Kidney (tissue), 14 donors: ENCODE results near the gene IGF1R. TPM values are rescaled to one million over a fixed set of nuclear protein-coding genes. Genes with fewer than 3 reads are reported as not detected.

Experiments
- DNase-seq, 5 donors: peaks; one replicate each; pipeline ENCODE4 v3.0.0-alpha.2; 2013 to 2020
- FAIRE-seq: peaks from 2 replicates; lab custom pipeline; 2012; peaks lifted over from hg19 to GRCh38; lab: Jason Lieb, UNC
- H3K27ac ChIP-seq, 2 donors: one replicate each; pipeline ENCODE4 v1.7.0; 2013; ENCODE audit warnings: low read depth in 2 of 2, low read length in 2 of 2, inconsistent platforms in 1 of 2
- H3K27me3 ChIP-seq: one replicate; pipeline ENCODE4 v1.7.1; 2013; ENCODE audit warnings: low read length, inconsistent platforms; ENCODE audit not compliant: control insufficient read depth, insufficient read depth
- H3K36me3 ChIP-seq, 3 donors: one replicate each; pipeline versions ENCODE4 v1.7.0 to v1.7.1; 2013; ENCODE audit warnings: low read length in 3 of 3, control low read depth in 1 of 3, inconsistent platforms in 1 of 3; ENCODE audit not compliant: insufficient read depth in 3 of 3, control insufficient read depth in 2 of 3
- H3K4me1 ChIP-seq, 3 donors: one replicate each; pipeline versions ENCODE4 v1.7.0 to v1.7.1; 2013; ENCODE audit warnings: low read length in 3 of 3, inconsistent platforms in 1 of 3, low read depth in 1 of 3; ENCODE audit not compliant: control insufficient read depth in 2 of 3, insufficient read depth in 2 of 3
- H3K4me3 ChIP-seq, 3 donors: one replicate each; pipeline versions ENCODE4 v1.7.0 to v1.8.1; 2013; ENCODE audit warnings: low read length in 3 of 3, control low read depth in 1 of 3, inconsistent platforms in 1 of 3
- H3K9ac ChIP-seq, 3 donors: one replicate each; pipeline versions ENCODE4 v1.7.0 to v1.7.1; 2013; ENCODE audit warnings: low read length in 3 of 3, control low read depth in 1 of 3, inconsistent platforms in 1 of 3
- H3K9me3 ChIP-seq, 3 donors: one replicate each; pipeline versions ENCODE4 v1.7.0 to v1.7.1; 2013; ENCODE audit warnings: low read length in 3 of 3, control low read depth in 1 of 3, inconsistent platforms in 1 of 3; ENCODE audit not compliant: control insufficient read depth in 2 of 3, insufficient read depth in 1 of 3
- intact Hi-C: fragments of 100-400 bp; cut with DNase I; formaldehyde crosslinking; loops from one replicate; pipeline ENCODE4 v1.11.1; 2022
- polyA plus RNA-seq: library from polyadenylated mRNA; stranded (reverse); fragments of 350-450 nt; fragmentation: Illumina TruSeq; extraction: RNeasy Lipid Tissue Mini Kit (QIAGEN cat#74804); gene quantifications from one replicate; pipeline ENCODE4 v1.2.3, GENCODE V29; 2014; ENCODE audit warnings: low read depth, low replicate concordance; ENCODE audit not compliant: insufficient read depth
- total RNA-seq: library from RNA; stranded (reverse); fragmentation: NEBNext Ultra II Directional; extraction: Animal tissue kit (Norgen Biotek cat#: 25700); gene quantifications from one replicate; pipeline ENCODE4 v1.2.1, GENCODE V29; 2021
- TF ChIP-seq, protein P1 (sequence below): IDR thresholded peaks from 3 replicates; pipeline ENCODE4 v1.5.1; 2012; ENCODE audit warnings: mild to moderate bottlenecking, moderate library complexity, borderline replicate concordance; ENCODE audit not compliant: insufficient read depth; ENCODE audit errors: extremely low read depth
- donor health status: control.
- donor health status: control.
- donor health status: control.
- donor health status: control.
- donor health status: control.
- donor health status: DM: yes; HTN: yes; CAD: no.
- donor health status: Normal renal cell carcinoma (clear cell type).

IGF1R gene
- total and polyA plus RNA-seq, 2 donors from 2014 or later, result 6.5 to 73.2 TPM

DNA sequence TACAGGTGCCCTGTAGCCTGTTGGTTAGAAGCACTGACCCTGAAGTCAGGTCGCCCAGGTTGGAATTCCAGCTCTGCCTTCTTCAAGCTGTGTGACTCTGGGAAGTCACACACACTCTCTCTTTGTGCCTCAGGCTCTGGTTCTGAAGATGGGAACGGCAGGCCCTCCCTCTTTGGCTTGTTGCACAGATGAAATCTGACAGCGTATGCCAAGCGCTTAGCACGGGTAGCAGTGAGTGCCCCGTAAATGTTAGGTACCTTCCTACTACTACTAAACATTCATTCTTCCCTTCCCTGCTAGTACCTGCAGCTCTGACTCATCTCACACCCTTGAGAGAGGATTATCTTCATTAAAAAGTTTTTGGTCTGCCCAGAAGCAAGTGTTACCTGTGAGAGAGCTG lies 220.2 kb downstream of the IGF1R start:
- DNase-seq, result no peak

DNA sequence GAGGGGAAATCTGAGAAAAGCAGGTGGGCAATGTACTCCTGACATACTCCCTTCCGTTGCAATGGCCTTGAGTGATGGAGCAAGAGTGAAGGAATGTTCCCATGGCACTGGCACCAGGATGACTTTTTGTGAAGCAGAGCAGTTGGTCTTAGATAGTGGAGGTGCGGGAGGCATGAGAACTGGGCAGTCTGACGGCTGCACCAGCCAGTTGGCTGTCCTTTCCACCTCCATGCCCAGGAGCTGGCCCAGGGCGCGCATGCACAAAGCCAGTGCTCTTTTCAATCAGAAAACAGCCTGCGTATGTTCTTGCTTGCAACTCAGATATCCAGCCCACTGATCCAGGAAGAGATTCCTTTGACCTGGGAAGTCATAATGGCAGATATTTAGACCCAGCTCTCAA lies 222.4 kb downstream of the IGF1R start:
- no peak overlapping the region for H3K4me3 ChIP-seq
- H3K9me3 ChIP-seq, result no peaks in the 10 kb centered on the region
- peaks cover 0 to 12% (median 10%) of the 10 kb centered on the region in 3 donors for H3K4me1 ChIP-seq
- FAIRE-seq (no peak), DNase-seq (no peak)
- no peak overlapping the region for H3K9ac ChIP-seq
- intact Hi-C loops, result no loop called here
- H3K27me3 ChIP-seq, result no peaks in the 10 kb centered on the region
- TF ChIP-seq, protein P1, sequence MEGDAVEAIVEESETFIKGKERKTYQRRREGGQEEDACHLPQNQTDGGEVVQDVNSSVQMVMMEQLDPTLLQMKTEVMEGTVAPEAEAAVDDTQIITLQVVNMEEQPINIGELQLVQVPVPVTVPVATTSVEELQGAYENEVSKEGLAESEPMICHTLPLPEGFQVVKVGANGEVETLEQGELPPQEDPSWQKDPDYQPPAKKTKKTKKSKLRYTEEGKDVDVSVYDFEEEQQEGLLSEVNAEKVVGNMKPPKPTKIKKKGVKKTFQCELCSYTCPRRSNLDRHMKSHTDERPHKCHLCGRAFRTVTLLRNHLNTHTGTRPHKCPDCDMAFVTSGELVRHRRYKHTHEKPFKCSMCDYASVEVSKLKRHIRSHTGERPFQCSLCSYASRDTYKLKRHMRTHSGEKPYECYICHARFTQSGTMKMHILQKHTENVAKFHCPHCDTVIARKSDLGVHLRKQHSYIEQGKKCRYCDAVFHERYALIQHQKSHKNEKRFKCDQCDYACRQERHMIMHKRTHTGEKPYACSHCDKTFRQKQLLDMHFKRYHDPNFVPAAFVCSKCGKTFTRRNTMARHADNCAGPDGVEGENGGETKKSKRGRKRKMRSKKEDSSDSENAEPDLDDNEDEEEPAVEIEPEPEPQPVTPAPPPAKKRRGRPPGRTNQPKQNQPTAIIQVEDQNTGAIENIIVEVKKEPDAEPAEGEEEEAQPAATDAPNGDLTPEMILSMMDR, result no peak
- no peak overlapping the region for H3K27ac ChIP-seq
- no peaks in the 10 kb centered on the region for H3K36me3 ChIP-seq

More for the DNA sequence above, 220.2 kb downstream of the IGF1R start:
- no peaks in the 10 kb centered on the region for H3K9me3 ChIP-seq
- no peaks in the 10 kb centered on the region for H3K4me1 ChIP-seq
- FAIRE-seq, result no peak
- no peak overlapping the region for H3K4me3 ChIP-seq
- H3K36me3 ChIP-seq, result no peaks in the 10 kb centered on the region
- TF ChIP-seq, protein P1, result no peak
- H3K27me3 ChIP-seq, result no peaks in the 10 kb centered on the region
- no peak overlapping the region for H3K27ac ChIP-seq
- intact Hi-C loops, result no loop called here
- no peak overlapping the region for H3K9ac ChIP-seq

DNA sequence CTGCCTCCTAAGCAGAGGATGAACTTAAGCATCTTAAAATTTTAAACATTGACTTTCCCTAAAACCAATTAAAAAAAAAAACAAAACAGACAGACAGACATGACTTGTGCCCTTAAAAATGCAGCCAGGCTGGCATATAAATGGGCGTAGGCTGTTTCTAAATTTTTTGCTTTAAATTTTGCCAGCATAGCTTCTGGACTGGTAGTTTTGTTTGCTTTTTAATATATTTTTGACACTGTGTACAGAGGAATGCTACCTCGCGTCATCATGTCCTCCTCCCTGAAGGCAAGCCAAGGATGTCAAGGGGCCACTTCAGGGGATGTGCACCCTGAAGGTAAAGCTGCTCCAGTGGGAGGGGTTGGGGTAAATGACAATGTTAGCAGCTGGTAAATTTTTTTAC lies 224.4 kb downstream of the IGF1R start:
- H3K27ac ChIP-seq, result no peak overlapping the region
- H3K9me3 ChIP-seq, result no peaks in the 10 kb centered on the region
- FAIRE-seq (no peak), DNase-seq (no peak)
- peaks cover 0 to 14% (median 11%) of the 10 kb centered on the region in 3 donors for H3K4me1 ChIP-seq
- no peak overlapping the region for H3K9ac ChIP-seq
- H3K4me3 ChIP-seq, result no peak overlapping the region
- H3K36me3 ChIP-seq, result no peaks in the 10 kb centered on the region
- intact Hi-C loops, result no loop called here
- TF ChIP-seq, protein P1, result no peak
- no peaks in the 10 kb centered on the region for H3K27me3 ChIP-seq

DNA sequence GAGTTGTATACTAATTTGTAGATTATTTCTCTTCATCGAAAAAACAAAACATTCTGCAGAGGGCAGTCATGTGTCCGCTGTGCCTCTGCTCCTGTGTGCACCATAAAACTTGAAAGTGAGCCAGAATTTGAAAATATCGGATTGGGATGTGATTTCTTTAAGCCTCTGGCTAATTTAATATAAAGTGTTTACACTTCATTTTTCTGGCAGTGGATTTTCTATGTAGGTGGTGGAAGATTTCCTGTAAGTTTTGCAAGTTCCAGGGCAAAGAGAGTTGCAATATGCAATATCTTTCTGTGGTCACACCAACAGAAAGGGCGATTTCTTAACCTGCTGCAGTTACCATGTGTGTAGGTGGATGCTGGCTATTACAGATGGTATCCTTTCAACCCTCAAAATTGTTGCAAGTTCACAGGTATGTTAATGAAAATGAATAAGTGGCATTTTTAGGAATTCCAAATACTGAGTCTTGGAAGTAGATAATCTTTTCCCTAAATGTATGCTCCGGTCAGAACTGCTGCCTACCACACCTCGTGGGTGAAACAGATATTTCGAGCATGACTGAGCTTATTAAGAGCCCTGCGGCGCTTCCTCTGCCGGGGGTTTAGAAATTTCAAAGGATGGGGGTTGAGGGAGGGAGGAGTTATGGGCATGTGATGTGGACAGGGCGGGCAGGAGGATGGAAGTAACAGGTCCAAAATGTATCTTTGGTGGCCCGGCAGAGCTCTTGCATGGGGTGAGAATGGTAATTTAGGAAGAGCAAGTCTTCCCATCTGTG lies 225.3 kb downstream of the IGF1R start:
- Histone ChIP-seq H3K27ac (no peak overlapping the region), H3K27me3 (no peaks in the 10 kb centered on the region), H3K4me3 (no peak overlapping the region), H3K9ac (no peak overlapping the region), H3K4me1 (peaks cover 0 to 17% (median 11%) of the 10 kb centered on the region in 3 donors), H3K9me3 (no peaks in the 10 kb centered on the region), H3K36me3 (no peaks in the 10 kb centered on the region)
- TF ChIP-seq, protein P1, result no peak
- intact Hi-C loops, result no loop called here
- DNase-seq, result peak in 2 of 5 donors; percentile 62
- no peak for FAIRE-seq
